Ovary (tissue), 9 donors: ENCODE measurements around the gene ATP1A2. TPM values are rescaled to one million over a fixed set of nuclear protein-coding genes. Genes with fewer than 3 reads are reported as not detected.

Experiments used
- DNase-seq, 5 donors: peaks; one replicate each; pipeline ENCODE4 v3.0.0-alpha.2; 2019 to 2020
- H3K27ac ChIP-seq, 2 donors: fragments of 200-600 bp; one replicate each; pipeline versions ENCODE4 v1.5.1 to v1.8.0; 2019 to 2022
- H3K27me3 ChIP-seq: fragments of 200-600 bp; one replicate; pipeline ENCODE4 v1.8.0; 2022
- H3K36me3 ChIP-seq: fragments of 200-600 bp; sonication (generic); one replicate; pipeline ENCODE4 v1.5.1; 2019
- H3K4me1 ChIP-seq: one replicate; pipeline ENCODE4 v1.8.1; 2013; ENCODE audit warnings: mild to moderate bottlenecking, moderate library complexity; ENCODE audit not compliant: insufficient read depth
- H3K4me3 ChIP-seq: fragments of 200-600 bp; sonication (generic); one replicate; pipeline ENCODE4 v1.5.1; 2017
- H3K9me3 ChIP-seq, 2 donors: fragments of 200-600 bp in 1 of 2; sonication (generic) in 1 of 2; one replicate each; pipeline versions ENCODE4 v1.5.1 to v1.8.1; 2013 to 2019; ENCODE audit warnings: mild to moderate bottlenecking in 1 of 2, moderate library complexity in 1 of 2
- CTCF ChIP-seq, 3 donors: fragments of 450-650 bp in 2 of 3; fragments of 200-600 bp in 1 of 3; IDR thresholded peaks; one replicate each; pipeline versions ENCODE4 v1.5.1 to v1.8.0; 2016 to 2022; ENCODE audit warnings: antibody characterized with exemption in 3 of 3, mild to moderate bottlenecking in 1 of 3
- EP300 ChIP-seq: sonication (generic); formaldehyde crosslinking; IDR thresholded peaks from one replicate; pipeline ENCODE4 v1.6.1; 2017; ENCODE audit warnings: antibody characterized with exemption
- POLR2A ChIP-seq: fragments of 450-650 bp; IDR thresholded peaks from one replicate; pipeline ENCODE4 v1.6.1; 2017; ENCODE audit warnings: antibody characterized with exemption, mild to moderate bottlenecking, moderate library complexity
- WGBS, 3 donors: extraction: QIAGEN DNeasy Blood & Tissue Kit in 1 of 3; methylation state at CpG; one replicate each; pipeline versions ENCODE4 v1.1.5 to v1.1.7; 2013 to 2017; 5-methylcytosine and 5-hydroxymethylcytosine counted together
- intact Hi-C, 4 donors: fragments of 100-400 bp; cut with DNase I; formaldehyde crosslinking; loops; one replicate each; pipeline versions ENCODE4 v1.11.0 to v1.15.1; 2022 to 2023
- polyA plus RNA-seq, 2 donors: library from polyadenylated mRNA; stranded (reverse); fragments of 200-250 nt in 1 of 2; fragments of 350-450 nt in 1 of 2; fragmentation: Illumina TruSeq in 1 of 2; extraction: RNeasy Lipid Tissue Mini Kit (QIAGEN cat#74804) in 1 of 2; gene quantifications; one replicate each; pipeline ENCODE4 v1.2.3, GENCODE V29; 2013 to 2014
- total RNA-seq, 7 donors: library from RNA; depleted of rRNA in 2 of 7; stranded (reverse); fragments of >200 nt in 2 of 7; fragmentation: NEBNext Ultra II Directional in 3 of 7; extraction: Animal tissue kit (Norgen Biotek cat#: 25700) in 3 of 7; gene quantifications; one replicate each; pipeline versions ENCODE4 v1.1.0 to v1.2.4, GENCODE V29; 2016 to 2023
- donor health status: DM: no; HTN: no; CAD: no; lungs with moderate emphysema.
- donor health status: DM: no; HTN: no; CAD: no.
- donor health status: Bipolar disorder and iron deficiency.
- donor health status: DM: yes; HTN: yes; CAD: no.
- donor health status: DM: no; HTN: no; CAD: no.
- donor health status: DM: yes; HTN: yes; CAD: no.

ATP1A2 gene
- total and polyA plus RNA-seq, 9 donors = 3.0 to 38.6 (median 15.0) TPM

GRCh38 chr1:160083968-160084770 lies 31.4 kb upstream of the ATP1A2 start:
- 20 to 29% (median 22%) methylated on average over 88 to 96 of the region's 96 CpGs for WGBS, 3 donors
- H3K4me3 ChIP-seq = peak overlapping the region; percentile 21
- no peaks in the 10 kb centered on the region for H3K36me3 ChIP-seq
- intact Hi-C loops = no loop called here
- H3K4me1 ChIP-seq = peaks cover 4% of the 10 kb centered on the region
- H3K27me3 ChIP-seq = no peaks in the 10 kb centered on the region
- TF ChIP-seq EP300 = no peak
- TF ChIP-seq POLR2A = no peak
- peak; percentile 29 to 45 (median 37) for TF ChIP-seq CTCF (IDR thresholded peaks at IDR 0.05)
- H3K27ac ChIP-seq = no peak overlapping the region
- H3K9me3 ChIP-seq = no peaks in the 10 kb centered on the region
- DNase-seq = peak; percentile 43 to 77 (median 62)

GRCh38 chr1:160084771-160085321 lies 30.7 kb upstream of the ATP1A2 start:
- 80 to 86% (median 84%) methylated on average over 30 of the region's 30 CpGs for WGBS, 3 donors
- Histone ChIP-seq H3K4me3 (no peak overlapping the region), H3K27me3 (no peaks in the 10 kb centered on the region), H3K4me1 (peaks cover 4% of the 10 kb centered on the region), H3K27ac (no peak overlapping the region), H3K9me3 (no peaks in the 10 kb centered on the region), H3K36me3 (no peaks in the 10 kb centered on the region)
- intact Hi-C loops = no loop called here
- no peak for TF ChIP-seq EP300
- TF ChIP-seq POLR2A = no peak
- no peak for TF ChIP-seq CTCF (IDR thresholded peaks at IDR 0.05)
- DNase-seq = no peak

GRCh38 chr1:160085686-160086455 lies 29.7 kb upstream of the ATP1A2 start:
- intact Hi-C loops = no loop called here

More at GRCh38 chr1:160085686-160086455, 29.7 kb upstream of the ATP1A2 start:
- WGBS, 3 donors = 57 to 58% (median 58%) methylated on average over 19 of the region's 19 CpGs
- Histone ChIP-seq H3K36me3 (no peaks in the 10 kb centered on the region), H3K4me1 (peaks cover 4% of the 10 kb centered on the region), H3K4me3 (no peak overlapping the region), H3K27me3 (no peaks in the 10 kb centered on the region), H3K27ac (no peak overlapping the region), H3K9me3 (no peaks in the 10 kb centered on the region)
- TF ChIP-seq CTCF (IDR thresholded peaks at IDR 0.05) = peak; percentile 34 to 54 (median 45)
- TF ChIP-seq POLR2A = no peak
- no peak for TF ChIP-seq EP300
- peak; percentile 54 to 85 (median 74) for DNase-seq
